Neural progenitor cell (in vitro differentiated cells): ENCODE measurements around the gene ARVCF.

Experiments
- CTCF ChIP-seq: fragments of 200-600 bp; sonication (generic); IDR thresholded peaks from 2 replicates; pipeline ENCODE4 v1.5.1; 2017; ENCODE audit warnings: antibody characterized with exemption, mild to moderate bottlenecking
- EZH2 ChIP-seq: fragments of 200-600 bp; sonication (generic); IDR thresholded peaks from 2 replicates; pipeline ENCODE4 v1.6.1; 2017; ENCODE audit warnings: antibody characterized with exemption, mild to moderate bottlenecking, moderate library complexity

DNA sequence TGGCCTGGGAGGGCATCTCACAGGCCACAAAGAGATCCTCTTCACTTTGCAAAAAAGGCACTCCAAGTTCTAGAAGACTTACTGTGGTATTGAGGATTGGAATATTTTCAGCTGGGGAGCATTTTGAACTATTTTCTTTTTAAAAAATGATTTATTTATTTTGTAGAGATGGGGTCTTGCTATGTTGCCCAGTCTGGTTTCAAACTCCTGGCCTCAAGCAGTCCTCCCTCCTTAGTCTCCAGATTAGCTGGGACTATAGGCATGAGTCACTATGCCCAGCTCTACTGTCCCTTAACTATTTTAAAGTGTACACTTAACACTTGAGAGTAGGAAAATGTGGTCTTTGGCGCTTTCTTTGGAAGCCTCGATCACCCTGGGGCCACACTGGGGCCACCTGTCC is 38.5 kb upstream of the ARVCF start:
- TF ChIP-seq CTCF (no peak), EZH2 (no peak)
